GM19035 (cell line): Measurements from ENCODE around the gene WDR13.
"Not testable (repeated sequence)": the region's sequence is repeated elsewhere in the genome, so short reads cannot be mapped to it uniquely, and the experiment has no call there.

ENCODE experiments used
- ATAC-seq: cut with Tn5 transposase; IDR thresholded peaks from one replicate; pipeline ENCODE4 v1.9.1; 2021; ENCODE audit not compliant: unreplicated experiment

The WDR13 gene

GRCh38 chrX:48597353-48598264 lies at the start of gene WDR13:
Gene WDR13 (plus strand): TSS chrX:48597492. CDS start chrX:48597997, 505 bp downstream.
- ATAC-seq: peak; percentile 79

GRCh38 chrX:48548871-48549270 lies 48.4 kb upstream of the WDR13 start:
- ATAC-seq: no peak

DNA sequence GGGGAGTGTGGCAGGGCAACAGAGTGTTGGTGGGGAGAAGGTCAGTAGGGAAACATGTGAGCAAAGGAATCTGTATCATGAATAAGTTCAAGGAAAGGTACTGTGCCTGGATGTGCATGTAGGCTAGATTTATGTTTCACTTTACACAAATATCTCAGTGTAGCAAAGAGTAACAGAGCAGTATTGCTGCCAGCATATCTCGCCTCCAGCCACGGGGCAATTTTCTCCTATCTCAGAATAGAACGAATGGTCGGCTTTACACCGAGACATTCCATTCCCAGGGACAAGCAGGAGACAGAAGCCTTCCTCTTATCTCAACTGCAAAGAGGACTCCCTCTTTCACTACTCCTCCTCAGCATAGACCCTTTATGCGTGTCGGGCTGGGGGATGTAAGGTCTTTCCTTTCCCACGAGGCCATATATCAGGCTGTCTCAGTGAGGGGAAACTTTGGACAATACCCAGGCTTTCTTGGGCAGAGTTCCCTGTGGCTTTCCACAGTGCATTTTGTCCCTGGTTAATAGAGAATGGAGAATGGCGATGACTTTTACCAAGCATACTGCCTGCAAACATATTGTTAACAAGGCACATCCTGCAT lies 41.5 kb upstream of the WDR13 start:
- not testable (repeated sequence) for ATAC-seq

DNA sequence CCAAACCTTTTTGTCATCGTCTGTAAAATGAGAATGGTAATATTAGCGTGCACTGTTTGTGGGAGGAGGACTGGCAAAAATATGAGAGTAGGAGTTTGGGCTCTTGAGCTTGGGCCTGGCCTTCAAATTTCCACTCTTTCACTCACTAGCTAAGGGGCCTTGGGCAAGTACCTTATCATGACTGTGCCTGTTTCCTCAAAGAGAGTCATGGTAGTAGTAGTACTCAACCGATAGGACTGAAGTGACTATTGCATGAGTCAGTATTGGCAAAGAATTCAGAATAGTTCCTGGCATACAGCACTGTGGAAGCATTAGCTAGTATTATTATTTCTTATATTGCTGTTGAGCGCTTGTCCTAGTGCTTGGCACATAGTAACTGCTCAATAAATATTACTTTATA lies 39.0 kb upstream of the WDR13 start:
- ATAC-seq: no peak

DNA sequence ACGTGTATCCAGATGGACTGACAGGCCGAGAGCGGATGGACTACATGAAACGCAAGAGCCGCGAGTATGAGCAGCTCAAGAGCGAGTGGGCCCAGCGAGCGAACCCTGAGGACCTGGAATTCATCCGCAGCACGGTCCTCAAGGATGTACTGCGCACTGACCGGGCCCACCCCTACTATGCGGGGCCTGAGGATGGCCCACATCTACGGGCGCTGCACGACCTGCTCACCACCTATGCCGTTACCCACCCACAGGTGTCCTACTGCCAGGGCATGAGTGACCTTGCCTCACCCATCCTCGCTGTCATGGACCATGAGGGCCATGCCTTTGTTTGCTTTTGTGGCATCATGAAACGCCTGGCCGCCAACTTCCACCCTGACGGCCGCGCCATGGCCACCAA lies 37.7 kb upstream of the WDR13 start:
- no peak for ATAC-seq

DNA sequence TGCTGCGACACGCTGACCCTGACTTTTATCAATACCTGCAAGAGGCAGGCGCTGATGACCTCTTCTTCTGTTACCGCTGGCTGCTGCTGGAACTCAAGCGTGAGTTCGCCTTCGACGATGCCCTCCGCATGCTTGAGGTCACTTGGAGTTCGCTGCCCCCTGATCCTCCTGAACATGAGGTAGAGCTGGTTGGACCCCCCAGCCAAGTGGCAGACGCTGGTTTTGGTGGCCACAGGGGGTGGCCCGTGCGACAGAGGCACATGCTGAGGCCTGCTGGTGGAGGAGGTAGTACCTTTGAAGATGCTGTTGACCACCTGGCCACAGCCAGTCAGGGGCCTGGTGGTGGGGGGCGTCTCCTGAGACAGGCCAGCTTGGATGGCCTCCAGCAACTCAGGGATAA lies 37.2 kb upstream of the WDR13 start:
- no peak for ATAC-seq

- no peak for ATAC-seq
Measured at GRCh38 chrX:48560681-48561080, 36.6 kb upstream of the WDR13 start.

DNA sequence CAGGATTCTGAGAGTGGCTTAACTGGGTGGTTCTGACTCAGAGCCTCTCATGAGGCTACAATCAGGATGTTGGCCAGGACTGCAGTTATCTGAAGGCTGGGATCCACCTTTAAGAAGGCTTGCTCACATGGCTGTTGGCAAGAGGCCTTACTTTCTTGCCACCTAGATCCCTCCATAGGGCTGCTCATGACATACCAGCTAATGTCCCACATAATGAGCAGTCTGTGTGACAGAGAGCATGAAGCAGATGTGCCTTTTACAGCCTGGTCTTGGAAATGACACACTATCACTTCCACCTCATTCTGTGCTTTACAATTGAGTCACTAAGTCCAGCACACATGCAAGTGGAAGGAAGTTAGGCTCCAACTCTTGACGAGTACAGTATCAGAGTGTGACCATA lies 27.3 kb upstream of the WDR13 start:
- no peak for ATAC-seq

- no peak for ATAC-seq
Measured at GRCh38 chrX:48573690-48574269, 23.5 kb upstream of the WDR13 start.

GRCh38 chrX:48574270-48575266 lies 22.7 kb upstream of the WDR13 start, which contains the start of gene RBM3:
Gene RBM3 (plus strand): TSS chrX:48574484. CDS start chrX:48575181, 697 bp downstream.
- ATAC-seq: peak; percentile 79

DNA sequence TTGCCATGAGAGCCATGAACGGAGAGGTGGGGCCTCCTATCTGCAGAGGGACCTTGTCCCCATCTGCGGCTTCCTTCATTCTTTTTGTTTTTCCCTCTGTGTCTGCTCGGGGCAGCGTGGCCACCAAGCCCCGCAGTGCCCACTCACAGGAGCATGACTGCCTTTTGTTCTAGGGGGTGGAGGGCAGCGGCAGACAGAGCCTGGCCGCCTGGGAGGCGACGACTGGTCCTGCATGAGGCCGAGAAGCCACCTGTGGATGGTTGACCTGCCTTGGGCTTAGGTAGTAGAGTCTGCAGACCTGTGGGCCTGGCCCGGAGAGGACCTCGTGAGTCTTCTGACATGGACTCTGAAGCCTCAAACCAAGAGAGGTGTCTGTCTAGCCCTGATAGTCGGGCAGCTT lies 21.6 kb upstream of the WDR13 start:
- no peak for ATAC-seq

DNA sequence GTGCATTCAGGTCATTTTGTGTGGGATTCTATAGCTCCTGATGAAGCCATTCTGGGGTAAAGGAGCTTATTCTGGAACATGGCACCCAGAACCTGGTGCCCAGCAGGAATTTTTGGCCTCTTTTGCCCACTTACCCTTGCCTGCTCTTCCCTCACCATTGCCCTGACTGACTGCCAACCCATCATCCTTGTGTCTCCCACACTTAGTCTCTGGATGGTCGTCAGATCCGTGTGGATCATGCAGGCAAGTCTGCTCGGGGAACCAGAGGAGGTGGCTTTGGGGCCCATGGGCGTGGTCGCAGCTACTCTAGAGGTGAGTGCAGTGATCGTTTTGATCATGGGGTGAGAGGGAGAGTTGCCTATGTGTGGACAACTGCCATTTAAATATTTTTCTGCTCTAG lies 21.2 kb upstream of the WDR13 start:
- no peak for ATAC-seq

GRCh38 chrX:48578661-48579128 lies 18.6 kb upstream of the WDR13 start:
- no peak for ATAC-seq

DNA sequence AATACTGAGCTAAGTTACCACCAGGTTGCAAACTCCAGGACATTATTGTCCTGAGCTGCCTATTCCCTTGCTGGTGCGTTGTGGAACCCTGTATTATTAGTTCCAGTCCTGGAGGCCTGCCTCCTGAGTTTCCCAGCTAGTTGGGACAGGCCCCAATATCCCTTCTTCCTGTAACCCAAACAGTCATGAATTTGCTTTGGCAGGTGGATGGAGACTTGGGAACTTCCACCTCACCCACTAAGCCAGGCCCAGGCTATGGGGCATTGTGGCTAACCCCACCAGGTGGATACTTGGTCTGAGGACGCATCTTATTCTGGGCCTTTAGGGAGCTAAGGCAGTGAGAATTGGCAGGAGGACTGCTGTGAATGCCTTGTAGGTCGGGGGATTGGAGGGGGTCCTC lies 18.0 kb upstream of the WDR13 start:
- no peak for ATAC-seq

DNA sequence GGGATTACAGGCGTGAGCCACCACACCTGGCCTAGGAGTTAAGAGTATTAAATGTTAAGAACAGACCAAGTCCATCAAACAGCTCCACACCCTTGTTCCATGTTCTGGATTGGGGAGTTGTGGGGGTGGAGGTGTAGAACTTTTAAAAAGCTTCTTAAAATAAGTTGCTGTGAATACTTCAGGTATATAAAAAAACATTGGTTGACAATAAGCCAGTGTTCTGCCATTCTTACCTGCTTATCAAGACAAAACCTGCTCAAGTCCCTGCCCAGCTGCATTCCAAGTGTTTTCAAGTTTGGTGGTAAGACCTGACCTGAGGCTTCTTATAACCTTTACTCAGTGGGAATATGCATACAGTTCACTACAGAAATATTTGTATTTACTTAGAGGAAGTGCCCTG lies 16.6 kb upstream of the WDR13 start:
- ATAC-seq: no peak

DNA sequence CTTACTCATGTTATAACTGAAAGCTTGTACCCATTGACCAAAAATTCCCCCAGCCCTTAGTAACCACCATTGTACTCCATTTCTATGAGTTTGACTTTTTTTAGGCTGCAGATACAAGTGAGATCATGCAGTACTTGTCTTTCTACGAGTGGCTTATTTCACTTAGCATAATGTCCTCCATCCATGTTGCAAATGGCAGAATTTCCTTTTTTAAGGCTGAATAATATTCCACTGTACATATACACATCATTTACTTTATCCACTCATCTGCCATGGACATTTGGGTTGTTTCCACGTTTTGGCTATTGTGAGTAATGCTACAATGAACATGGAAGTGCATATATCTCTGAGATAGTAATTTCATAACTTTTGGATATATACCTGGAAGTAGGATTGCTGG lies 12.6 kb upstream of the WDR13 start:
- ATAC-seq: no peak

GRCh38 chrX:48589482-48590162 lies 7.7 kb upstream of the WDR13 start:
- ATAC-seq: no peak

GRCh38 chrX:48590203-48591103 lies 6.8 kb upstream of the WDR13 start:
- no peak for ATAC-seq

GRCh38 chrX:48591255-48591791 lies 6.0 kb upstream of the WDR13 start:
- no peak for ATAC-seq
